IMR-90 (cell line): ENCODE results near the gene KPTN. TPM values are rescaled to one million over a fixed set of nuclear protein-coding genes. Genes with fewer than 3 reads are reported as not detected.

Experiments
- ATAC-seq: fragments of 200-7000 bp; cut with Tn5 transposase; 2 replicates; pipeline ENCODE4 v1.9.1; 2020; ENCODE audit warnings: low read depth, mild to moderate bottlenecking, moderate library complexity
- BruUV-seq: library from RNA; stranded (reverse); fragments of 400-500 nt; replicated peaks from 2 replicates; lab custom pipeline; 2021; lab: Mats Ljungman, UMichigan
- CTCF ChIA-PET: fragments of 300-600 bp; formaldehyde crosslinking; extraction: SDS; loops from one replicate; lab custom pipeline; 2021; ENCODE audit warnings: antibody characterized with exemption; lab: Yijun Ruan, JAX
- POLR2A ChIA-PET: fragments of 300-600 bp; sonication (Branson Sonifier 250); formaldehyde crosslinking; loops from one replicate; lab custom pipeline; 2022; ENCODE audit warnings: antibody characterized with exemption; ENCODE audit not compliant: unreplicated experiment; lab: Charles Lee
- DNase-seq: peaks from one replicate; pipeline ENCODE4 v3.0.0; 2013
- H2AFZ ChIP-seq: replicated peaks from 2 replicates; pipeline ENCODE3; 2013; ENCODE audit warnings: low read length, mild to moderate bottlenecking; ENCODE audit not compliant: poor library complexity
- H2AK5ac ChIP-seq: 2 replicates; pipeline ENCODE4 v1.6.1; 2013; ENCODE audit warnings: low read depth, low read length, inconsistent platforms
- H2AK9ac ChIP-seq: replicated peaks from 2 replicates; pipeline ENCODE3; 2013; ENCODE audit warnings: mild to moderate bottlenecking, low read depth, low read length, moderate library complexity; ENCODE audit not compliant: poor library complexity
- H2BK120ac ChIP-seq: 2 replicates; pipeline ENCODE4 v1.6.1; 2013; ENCODE audit warnings: low read depth, low read length, inconsistent platforms
- H2BK15ac ChIP-seq: 3 replicates; pipeline ENCODE4 v1.6.1; 2013; ENCODE audit warnings: low read depth, low read length, inconsistent platforms
- H2BK20ac ChIP-seq: 2 replicates; pipeline ENCODE4 v1.6.1; 2013; ENCODE audit warnings: low read depth, mild to moderate bottlenecking, inconsistent platforms, low read length, moderate library complexity
- H2BK5ac ChIP-seq: 2 replicates; pipeline ENCODE4 v1.6.1; 2013; ENCODE audit warnings: mild to moderate bottlenecking, low read depth, low read length, inconsistent platforms; ENCODE audit not compliant: poor library complexity, severe bottlenecking
- H3K14ac ChIP-seq: replicated peaks from 2 replicates; pipeline ENCODE4 v1.6.1; 2013; ENCODE audit warnings: low read depth, low read length, inconsistent platforms
- H3K18ac ChIP-seq: 2 replicates; pipeline ENCODE4 v1.6.1; 2013; ENCODE audit warnings: low read depth, low read length, control low read depth
- H3K23ac ChIP-seq: 2 replicates; pipeline ENCODE4 v1.6.1; 2013; ENCODE audit warnings: low read depth, low read length, inconsistent platforms
- H3K27ac ChIP-seq: 2 replicates; pipeline ENCODE4 v1.5.1; 2013; ENCODE audit warnings: mild to moderate bottlenecking, control low read depth, low read length; ENCODE audit not compliant: insufficient read depth
- H3K27me3 ChIP-seq: 2 replicates; pipeline ENCODE4 v1.6.1; 2013; ENCODE audit warnings: low read length; ENCODE audit not compliant: control insufficient read depth, insufficient read depth
- H3K36me3 ChIP-seq: 2 replicates; pipeline ENCODE4 v1.6.1; 2013; ENCODE audit warnings: low read length, mixed read lengths; ENCODE audit not compliant: control insufficient read depth, insufficient read depth
- H3K4ac ChIP-seq: 2 replicates; pipeline ENCODE4 v1.6.1; 2013; ENCODE audit warnings: low read depth, low read length, inconsistent platforms
- H3K4me1 ChIP-seq: 2 replicates; pipeline ENCODE4 v1.6.1; 2013; ENCODE audit warnings: low read length, mixed read lengths; ENCODE audit not compliant: control insufficient read depth, insufficient read depth
- H3K4me2 ChIP-seq: 2 replicates; pipeline ENCODE4 v1.6.1; 2013; ENCODE audit warnings: low read depth, mild to moderate bottlenecking, control low read depth, low read length, moderate library complexity
- H3K4me3 ChIP-seq: 2 replicates; pipeline ENCODE4 v1.5.1; 2013; ENCODE audit warnings: low read depth, mild to moderate bottlenecking, control low read depth, low read length, moderate library complexity; ENCODE audit not compliant: insufficient read depth
- H3K56ac ChIP-seq: 2 replicates; pipeline ENCODE4 v1.6.1; 2013; ENCODE audit warnings: low read length, inconsistent platforms; ENCODE audit not compliant: insufficient read depth; ENCODE audit errors: extremely low read depth
- H3K79me1 ChIP-seq, 2 experiments: 2 replicates each; pipeline ENCODE4 v1.6.1; 2013; ENCODE audit warnings: low read length in 2 of 2, inconsistent platforms in 1 of 2, low read depth in 1 of 2
- H3K9ac ChIP-seq: 2 replicates; pipeline ENCODE4 v1.6.1; 2013; ENCODE audit warnings: low read depth, low read length, control low read depth
- H3K9me1 ChIP-seq: 2 replicates; pipeline ENCODE4 v1.6.1; 2013; ENCODE audit warnings: low read length, inconsistent platforms; ENCODE audit not compliant: insufficient read depth
- H3K9me3 ChIP-seq: 2 replicates; pipeline ENCODE4 v1.6.1; 2013; ENCODE audit warnings: low read length; ENCODE audit not compliant: control insufficient read depth, insufficient read depth
- H4K20me1 ChIP-seq: 2 replicates; pipeline ENCODE4 v1.6.1; 2013; ENCODE audit warnings: low read length, inconsistent platforms; ENCODE audit not compliant: insufficient read depth
- H4K5ac ChIP-seq: 2 replicates; pipeline ENCODE4 v1.6.1; 2013; ENCODE audit warnings: mild to moderate bottlenecking, low read depth, low read length, control low read depth
- H4K8ac ChIP-seq, 2 experiments: 2 replicates each; pipeline ENCODE4 v1.6.1; 2013; ENCODE audit warnings: low read depth in 2 of 2, low read length in 2 of 2, control low read depth in 1 of 2, inconsistent platforms in 1 of 2
- H4K91ac ChIP-seq: 2 replicates; pipeline ENCODE4 v1.6.1; 2013; ENCODE audit warnings: low read depth, low read length, inconsistent platforms; ENCODE audit not compliant: insufficient read depth
- MAZ ChIP-seq: IDR thresholded peaks from 2 replicates; pipeline ENCODE4 v1.6.1; 2012; ENCODE audit warnings: low read depth, mild to moderate bottlenecking, low read length, improper control_type of control experiment, moderate library complexity, borderline replicate concordance
- POLR2A ChIP-seq: IDR thresholded peaks from 2 replicates; pipeline ENCODE4 v1.6.1; 2012; ENCODE audit warnings: mild to moderate bottlenecking, low read depth, low read length
- RCOR1 ChIP-seq: IDR thresholded peaks from 2 replicates; pipeline ENCODE4 v1.6.1; 2012; ENCODE audit warnings: mild to moderate bottlenecking, low read length, improper control_type of control experiment; ENCODE audit not compliant: insufficient replicate concordance
- RFX5 ChIP-seq: IDR thresholded peaks from 2 replicates; pipeline ENCODE4 v1.8.0; 2012; ENCODE audit warnings: low read depth, mild to moderate bottlenecking, low read length, moderate library complexity
- WGBS, 2 experiments: methylation state at CpG; one replicate each; pipeline versions ENCODE4 v1.1.5 to v1.1.7; 2013; ENCODE audit warnings: missing lambda C conversion rate in 2 of 2; ENCODE audit not compliant: insufficient read length in 1 of 2; ENCODE audit errors: extremely low coverage in 2 of 2; 5-methylcytosine and 5-hydroxymethylcytosine counted together
- dilution Hi-C: fragments of 300-500 bp; cut with HindIII; formaldehyde crosslinking; loops from one replicate; pipeline ENCODE4 v1.14.3; 2018; ENCODE audit warnings: low sequenced_read_pairs; ENCODE audit not compliant: unreplicated experiment
- in situ Hi-C: fragments of 300-500 bp; cut with MboI; formaldehyde crosslinking; loops from 3 replicates; pipeline ENCODE4 v1.14.3; 2019; ENCODE audit warnings: low sequenced_read_pairs, inconsistent platforms, mixed read lengths
- intact Hi-C: fragments of 100-400 bp; cut with micrococcal nuclease; formaldehyde crosslinking; loops from 2 replicates; pipeline ENCODE4 v1.10.0; 2022
- polyA plus RNA-seq, 3 experiments: library from polyadenylated mRNA; depleted of rRNA; stranded (reverse); fragments of >200 nt; gene quantifications; 2 replicates each; pipeline ENCODE4 v1.2.3, GENCODE V29; 2012; ENCODE audit warnings: low replicate concordance in 1 of 3
- total RNA-seq: library from RNA; depleted of rRNA; stranded (reverse); fragments of >200 nt; gene quantifications from 2 replicates; pipeline ENCODE4 v1.2.3, GENCODE V29; 2012

The KPTN gene
- total and polyA plus RNA-seq, 2 of the 4 experiments (the other 2 are of a cell fraction) = 4.1 to 15.4 TPM

- no peak for ATAC-seq
Measured at GRCh38 chr19:47464675-47465419, 19.2 kb downstream of the KPTN start.

More at GRCh38 chr19:47464675-47465419, 19.2 kb downstream of the KPTN start:
- Histone ChIP-seq H3K27ac (no peak overlapping the region), H3K56ac (no peak overlapping the region), H4K91ac (no peak overlapping the region), H2BK5ac (no peak overlapping the region), H2BK15ac (no peak overlapping the region), H3K23ac (no peak overlapping the region), H3K4me2 (no peak overlapping the region), H3K9ac (no peak overlapping the region), H3K18ac (no peak overlapping the region), H4K5ac (no peak overlapping the region), H3K79me1 (no peaks in the 10 kb centered on the region), H3K9me3 (peaks cover 5% of the 10 kb centered on the region; the same call in 1 of the 2 replicates), H3K4ac (no peak overlapping the region), H4K20me1 (no peaks in the 10 kb centered on the region), H2AK5ac (no peak overlapping the region), H3K9me1 (no peaks in the 10 kb centered on the region), H3K14ac (no peak overlapping the region), H3K4me1 (no peaks in the 10 kb centered on the region), H2AFZ (no peak overlapping the region), H2AK9ac (no peak overlapping the region), H3K27me3 (peaks cover 53% of the 10 kb centered on the region), H3K4me3 (no peak overlapping the region), H2BK20ac (no peak overlapping the region), H4K8ac (no peak overlapping the region), H2BK120ac (no peak overlapping the region), H3K36me3 (no peaks in the 10 kb centered on the region)
- dilution Hi-C loops (no loop called here), intact Hi-C loops (no loop called here), in situ Hi-C loops (no loop called here)
- WGBS, 2 experiments = 51% methylated on average over 4 of the region's 10 CpGs; no CpG with 5 or more reads in 1 of the 2 experiments
- DNase-seq = no peak
- no TSS peak for BruUV-seq
- TF ChIP-seq RFX5 = no peak
- no peak for TF ChIP-seq POLR2A
- no peak for TF ChIP-seq MAZ
- no peak for TF ChIP-seq RCOR1
- CTCF ChIA-PET = no interaction called here
- POLR2A ChIA-PET = no interaction called here
